Right hindlimb (tissue), 1 donor: ENCODE data around the gene C22orf23.
A peak's percentile ranks its signal among the peaks of the same experiment; 100 is the strongest.
"Not testable (repeated sequence)": the region's sequence is repeated elsewhere in the genome, so short reads cannot be mapped to it uniquely, and the experiment has no call there.

Source experiments
- DNase-seq: peaks from one replicate; pipeline ENCODE4 v3.0.0-alpha.2; 2018

C22orf23 gene

DNA sequence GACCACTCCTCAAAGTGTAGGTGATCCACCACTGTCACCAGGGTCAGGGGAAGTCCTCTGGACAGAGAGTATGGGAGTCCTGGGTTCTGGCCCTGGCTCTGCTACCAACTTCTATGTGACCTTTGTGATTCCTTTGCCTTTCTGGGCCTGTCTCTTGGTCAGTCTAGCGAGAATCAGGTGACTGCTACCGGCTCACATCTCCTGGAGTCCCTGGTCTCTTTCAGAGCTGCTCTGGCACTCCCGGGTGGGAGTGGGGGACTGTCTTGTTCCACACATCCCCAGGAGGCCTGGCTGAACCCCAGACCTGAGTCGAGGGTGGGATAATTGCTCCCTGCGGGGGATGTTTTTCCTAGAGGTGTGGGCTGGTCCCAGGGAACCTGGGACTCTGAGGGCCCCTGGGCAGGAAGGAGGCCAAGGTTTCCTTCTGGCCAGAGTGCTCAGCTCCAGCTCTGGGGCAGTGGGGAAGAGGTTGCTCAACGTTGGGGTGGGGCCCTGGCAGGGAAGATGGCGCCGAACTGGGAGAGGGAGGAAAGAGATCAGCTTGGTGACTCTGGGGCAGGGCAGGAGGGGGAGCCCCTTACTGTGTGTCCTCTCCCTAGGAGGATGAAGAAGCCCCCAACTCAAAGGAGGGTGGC lies 28.9 kb upstream of the C22orf23 start:
- DNase-seq, result no peak

DNA sequence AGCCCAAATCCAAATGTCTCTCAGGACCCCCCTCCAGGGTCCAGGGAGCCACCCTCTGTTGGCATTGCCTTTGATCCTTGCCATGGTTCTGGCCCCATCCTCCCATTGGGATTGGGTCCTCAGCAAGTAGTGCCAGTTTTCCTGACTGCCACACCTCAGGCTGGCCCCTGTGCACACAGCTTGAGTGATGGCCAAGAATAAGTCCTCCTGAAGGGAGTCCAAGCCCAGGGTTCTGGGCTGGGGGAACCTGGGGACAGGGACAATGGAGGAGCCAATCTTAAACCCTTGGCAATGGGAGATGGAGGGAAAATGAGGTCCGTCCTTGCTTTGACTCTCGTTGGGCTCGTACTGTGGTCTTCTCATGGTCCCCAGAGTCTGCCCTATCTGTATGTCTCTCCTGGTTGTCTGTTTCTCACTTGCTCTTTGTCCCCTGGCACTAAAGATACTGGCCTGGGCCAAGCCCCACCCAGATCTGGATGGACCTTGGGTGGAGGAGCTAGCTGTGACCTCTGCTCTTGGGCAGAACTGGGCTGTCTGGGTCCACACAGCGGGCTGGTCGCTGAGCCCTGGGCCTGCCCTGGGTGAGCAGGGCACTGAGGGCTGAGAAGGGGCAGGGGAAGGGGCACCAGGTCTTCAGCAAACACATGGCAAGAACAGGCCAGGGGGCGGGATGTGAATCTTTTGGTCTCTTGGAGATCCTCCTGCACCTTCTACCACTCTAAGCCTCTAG lies 28.0 kb upstream of the C22orf23 start:
- no peak for DNase-seq

DNA sequence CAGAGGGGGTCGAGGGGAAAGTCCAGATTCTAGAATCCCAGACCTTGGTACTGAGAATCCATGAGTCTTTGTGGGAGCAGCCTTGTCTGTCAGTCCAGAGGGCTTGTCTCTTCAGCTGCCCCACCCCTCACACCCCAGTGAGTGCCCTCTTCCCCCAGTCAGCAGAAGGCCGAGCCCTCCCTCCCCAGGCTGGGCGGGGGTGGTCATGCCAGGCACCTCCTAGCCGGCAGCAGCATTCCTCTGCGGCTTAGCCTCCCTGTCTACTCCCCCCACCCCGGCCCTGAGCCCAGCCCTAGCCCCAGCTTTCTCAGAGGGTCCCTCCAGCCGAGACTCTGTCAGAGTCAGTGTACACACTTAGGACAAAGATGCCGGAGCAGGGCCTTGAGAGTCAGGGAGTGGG lies 26.4 kb upstream of the C22orf23 start:
- no peak for DNase-seq

DNA sequence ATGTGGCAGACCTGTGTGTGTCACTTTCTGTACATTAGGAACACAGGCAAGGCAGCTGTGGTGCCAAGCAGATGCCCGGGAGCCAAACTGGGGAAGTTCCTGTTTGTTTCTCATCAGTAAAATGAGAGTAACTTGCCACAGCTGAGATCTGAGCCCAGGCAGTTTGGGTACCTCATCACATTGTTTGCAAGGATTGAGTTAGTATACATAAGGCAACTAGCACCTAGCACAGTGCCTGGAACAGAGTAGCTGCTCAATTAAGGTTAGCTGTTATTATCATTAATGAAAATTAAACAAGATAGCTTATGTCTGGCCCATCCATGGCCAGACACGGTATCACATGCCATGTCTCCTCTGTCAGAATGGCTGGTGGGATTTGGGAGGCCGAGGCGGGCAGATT lies 23.1 kb upstream of the C22orf23 start:
- no peak for DNase-seq

DNA sequence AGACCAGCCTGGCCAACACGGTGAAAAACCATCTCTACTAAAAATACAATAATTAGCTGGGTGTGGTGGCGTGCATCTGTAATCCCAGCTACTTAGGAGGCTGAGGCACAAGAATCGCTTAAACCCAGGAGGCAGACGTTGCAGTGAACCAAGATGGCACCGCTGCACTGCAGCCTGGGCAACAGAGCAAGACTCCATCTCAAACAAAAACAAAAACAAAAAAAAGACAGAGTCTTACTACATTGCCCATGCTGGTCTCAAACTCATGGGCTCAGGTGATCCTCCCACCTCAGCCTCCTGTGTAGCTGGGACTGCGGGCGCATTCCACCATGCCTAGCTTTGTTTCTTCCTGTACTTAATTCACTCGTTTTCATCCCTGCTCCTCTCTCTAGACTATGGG lies 22.6 kb upstream of the C22orf23 start:
- DNase-seq, result not testable (repeated sequence)

DNA sequence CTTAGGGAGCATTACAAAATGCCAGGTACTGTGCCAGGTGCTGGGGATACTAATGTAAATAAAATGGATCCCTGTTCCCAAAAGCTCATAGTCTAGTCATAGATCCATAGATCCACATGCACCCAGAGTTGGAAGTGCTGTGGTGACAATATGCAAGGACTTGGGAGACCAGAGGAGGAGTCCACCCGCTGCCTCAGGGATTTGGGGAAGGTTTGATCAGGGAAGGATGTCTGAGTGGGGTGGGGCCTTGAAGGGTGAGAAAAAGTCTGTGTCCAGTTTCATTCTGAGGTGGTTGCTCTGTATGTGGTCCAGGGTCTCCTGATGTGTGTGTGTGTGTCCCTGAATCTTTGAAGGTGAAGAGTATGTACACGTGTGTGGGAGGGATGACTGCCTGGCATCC lies 21.8 kb upstream of the C22orf23 start:
- no peak for DNase-seq

DNA sequence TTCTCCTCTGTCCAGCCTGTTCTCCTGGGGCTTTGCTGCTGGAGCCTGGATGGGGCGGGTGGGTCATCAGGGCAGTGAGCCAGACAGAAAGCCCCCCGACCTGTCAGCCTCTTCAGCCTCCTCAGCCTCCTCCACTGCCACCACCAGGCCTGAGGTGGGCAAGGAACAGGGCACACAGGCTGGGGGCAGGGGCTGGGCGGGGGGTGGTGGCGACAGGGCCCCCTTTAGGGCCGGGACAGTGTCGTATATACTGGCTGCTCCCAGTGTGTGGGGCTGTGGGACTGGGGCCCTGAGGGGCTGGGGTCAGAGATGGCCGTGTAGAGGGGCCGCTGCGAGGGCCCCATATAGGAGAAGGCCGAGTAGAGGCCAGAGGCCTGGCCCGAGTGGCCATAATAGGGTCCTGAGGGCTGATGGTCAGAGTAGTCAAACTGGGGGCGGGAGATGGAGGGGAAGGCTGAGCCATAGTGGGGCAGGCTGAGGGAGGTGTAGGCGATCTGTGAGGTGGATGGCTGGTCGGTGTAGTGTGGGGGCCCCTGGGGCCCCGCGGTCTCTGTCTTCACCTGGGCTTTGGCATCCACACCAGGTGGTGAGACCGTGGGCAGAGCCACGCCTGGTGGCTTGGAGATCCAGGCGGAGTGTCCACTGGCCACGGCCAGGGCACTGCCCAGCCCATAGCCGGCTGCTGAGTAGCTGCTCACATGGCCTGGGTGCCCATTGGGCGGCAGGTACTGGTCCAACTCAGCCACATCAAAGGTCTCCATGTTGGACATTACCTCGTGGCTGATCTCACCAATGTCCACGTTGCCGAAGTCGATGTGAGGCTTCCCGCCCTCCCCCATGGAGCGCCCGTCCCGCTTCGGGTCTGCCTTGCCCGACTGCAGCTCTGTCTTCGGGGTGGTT lies 20.1 kb upstream of the C22orf23 start:
- DNase-seq, result no peak

DNA sequence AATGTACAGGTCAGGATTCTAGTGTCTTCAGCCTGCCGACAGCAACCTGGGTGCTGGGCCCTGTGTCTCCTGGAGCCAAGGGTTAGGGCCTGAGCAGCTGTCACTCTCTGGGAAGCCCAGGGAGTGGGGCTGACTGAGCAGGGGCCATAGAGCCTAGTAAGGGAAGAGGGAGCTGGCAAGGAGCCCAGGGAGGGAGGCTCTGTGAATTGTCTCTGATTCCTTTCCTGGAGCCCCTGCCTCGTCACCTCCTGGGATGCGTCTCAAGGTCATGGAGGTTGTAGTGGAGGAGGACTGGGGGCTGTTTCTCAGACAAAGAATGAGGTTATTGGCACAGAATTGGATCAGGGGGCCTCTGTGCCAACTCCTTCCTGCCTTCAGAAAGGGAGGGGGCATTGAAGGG lies 19.1 kb upstream of the C22orf23 start:
- peak; percentile 53 for DNase-seq

DNA sequence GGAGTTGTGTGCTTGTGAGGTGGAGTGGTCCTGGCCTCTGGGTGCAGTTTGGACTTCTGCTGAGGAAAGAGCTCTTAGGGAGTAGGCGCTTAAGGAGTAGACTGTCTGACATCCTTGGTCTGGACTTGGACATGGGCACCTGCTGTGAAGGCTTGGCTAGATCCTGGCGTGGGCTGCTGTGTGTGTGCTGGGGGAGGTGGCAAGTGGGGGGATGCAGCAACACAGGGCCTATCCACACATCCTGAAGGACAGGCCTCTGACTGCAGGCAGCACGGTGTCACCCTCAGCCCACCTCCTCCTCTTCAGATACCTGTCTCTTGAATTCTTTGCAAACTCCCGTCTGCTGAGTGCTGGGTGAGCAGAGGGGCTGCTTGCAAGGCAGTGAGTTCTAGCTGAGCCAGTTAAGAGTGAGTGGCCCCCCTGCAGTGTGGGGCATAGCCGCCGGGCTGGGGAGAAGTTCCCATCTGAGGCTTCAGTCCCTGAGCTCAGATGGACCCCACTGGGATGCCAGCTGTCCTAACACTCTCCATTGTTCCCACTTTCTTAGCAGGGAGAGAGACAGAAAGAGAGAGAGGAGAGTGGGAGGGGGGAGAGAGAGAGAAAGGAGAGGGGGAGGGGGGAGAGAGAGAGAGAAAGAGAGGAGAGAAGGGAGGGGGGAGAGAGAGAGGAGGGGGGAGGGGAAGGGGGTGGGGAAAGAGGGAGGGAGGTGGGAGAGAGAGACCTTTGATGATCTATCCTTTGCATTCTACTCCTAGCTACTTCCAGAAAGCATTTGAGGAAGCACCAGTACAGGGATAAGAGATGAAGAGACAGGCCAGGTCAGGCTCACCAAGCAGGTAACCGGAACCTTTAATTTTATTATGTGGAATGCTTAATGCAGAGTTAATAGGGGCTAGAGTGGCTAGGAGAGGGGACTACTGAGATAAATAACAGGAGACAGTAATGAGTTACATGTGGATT lies 18.4 kb upstream of the C22orf23 start:
- no peak for DNase-seq

DNA sequence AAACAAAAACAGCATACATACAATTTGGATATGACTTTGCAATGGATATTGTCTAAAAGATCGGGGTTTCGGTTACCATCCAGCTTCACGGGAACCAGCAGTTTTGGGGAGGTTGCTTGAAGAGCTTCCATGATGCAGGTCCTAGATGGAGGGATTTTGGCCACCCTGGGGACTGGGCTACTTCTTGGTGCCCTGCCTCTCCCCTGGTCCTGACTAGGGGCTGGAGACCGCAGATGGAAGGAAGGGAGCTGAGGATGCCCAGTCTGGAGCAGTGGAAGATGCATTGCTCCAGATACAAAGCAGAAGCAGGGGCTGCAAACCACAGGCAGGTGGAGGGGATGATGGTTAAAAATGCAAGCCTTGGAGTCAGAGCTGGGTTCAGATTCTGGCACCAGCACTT lies 17.5 kb upstream of the C22orf23 start:
- DNase-seq, result no peak

DNA sequence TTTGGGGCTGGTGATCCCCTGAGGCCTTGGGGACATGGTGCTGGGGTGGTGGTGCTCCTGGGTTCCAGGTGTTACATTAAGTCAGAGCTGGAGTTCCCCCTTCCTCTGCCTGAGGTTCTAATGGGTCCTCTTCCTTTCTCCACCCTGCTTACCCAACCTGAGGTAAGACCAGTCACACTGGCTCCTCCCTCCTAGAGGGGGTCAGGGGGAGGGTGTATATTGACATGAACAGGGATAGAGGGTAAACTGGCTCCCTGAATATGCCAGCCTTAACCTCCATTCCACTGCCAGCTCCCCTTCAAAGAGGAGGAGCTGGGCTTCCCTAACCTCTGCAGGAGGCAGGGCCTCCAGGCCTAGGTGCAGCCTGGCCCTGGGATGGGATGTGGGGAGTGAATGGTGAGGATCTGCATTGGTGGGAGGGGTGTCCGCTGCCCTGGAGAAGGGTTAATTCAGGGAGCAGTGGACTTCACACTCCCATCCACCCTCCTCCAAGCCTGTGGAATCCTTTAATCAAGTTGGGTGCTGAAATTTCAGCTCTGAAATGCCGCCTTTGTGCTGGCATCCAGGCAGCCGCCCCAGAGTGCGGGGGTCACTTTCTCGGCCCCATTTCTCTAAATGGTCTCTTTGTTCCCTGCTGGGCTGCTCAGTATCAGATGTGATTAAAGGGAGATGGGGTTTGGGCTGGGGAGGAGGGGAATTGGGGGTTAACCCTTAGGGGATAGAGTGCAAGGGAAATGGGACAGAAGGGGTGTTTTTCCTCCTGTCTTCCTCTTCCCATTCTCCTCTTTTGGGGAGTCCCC lies 15.3 kb upstream of the C22orf23 start:
- no peak for DNase-seq

DNA sequence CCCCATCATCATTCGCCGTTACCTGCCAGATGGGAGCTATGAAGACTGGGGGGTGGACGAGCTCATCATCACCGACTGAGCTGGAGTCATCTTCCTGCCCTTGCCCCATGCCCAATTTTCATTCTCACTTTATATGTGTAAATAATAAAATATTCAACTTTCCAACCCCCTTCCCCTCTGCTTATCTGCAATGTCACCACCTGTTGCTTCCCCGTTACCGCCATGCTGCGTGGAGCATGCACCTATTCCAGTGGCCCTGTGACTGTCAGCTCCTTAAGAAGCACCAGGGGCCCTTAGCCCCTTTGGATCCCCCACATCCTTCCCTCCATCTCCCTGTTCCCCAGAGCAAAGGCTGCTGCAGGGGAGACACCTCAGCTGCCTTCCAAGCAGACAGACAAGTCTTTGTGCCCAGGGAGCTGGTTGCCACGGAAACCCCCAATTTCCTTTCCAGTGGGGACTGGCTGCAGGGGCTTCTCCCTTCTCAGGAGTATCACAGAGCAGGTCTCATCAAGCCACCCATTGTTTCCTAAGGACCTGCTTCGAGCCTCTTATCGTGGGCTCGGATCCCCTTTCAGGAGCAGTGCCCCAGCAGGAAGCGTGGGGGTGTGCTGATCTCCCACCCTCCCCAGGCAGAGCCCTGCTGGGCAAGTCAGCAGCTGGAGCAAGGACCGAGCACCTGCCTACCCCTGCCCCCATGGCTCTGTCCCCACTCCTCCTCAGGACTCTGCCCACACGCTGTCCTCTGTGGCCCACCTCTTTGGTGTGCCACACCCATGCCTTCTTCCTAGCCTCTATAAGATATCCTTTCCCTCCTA lies 14.4 kb upstream of the C22orf23 start:
- DNase-seq, result no peak

DNA sequence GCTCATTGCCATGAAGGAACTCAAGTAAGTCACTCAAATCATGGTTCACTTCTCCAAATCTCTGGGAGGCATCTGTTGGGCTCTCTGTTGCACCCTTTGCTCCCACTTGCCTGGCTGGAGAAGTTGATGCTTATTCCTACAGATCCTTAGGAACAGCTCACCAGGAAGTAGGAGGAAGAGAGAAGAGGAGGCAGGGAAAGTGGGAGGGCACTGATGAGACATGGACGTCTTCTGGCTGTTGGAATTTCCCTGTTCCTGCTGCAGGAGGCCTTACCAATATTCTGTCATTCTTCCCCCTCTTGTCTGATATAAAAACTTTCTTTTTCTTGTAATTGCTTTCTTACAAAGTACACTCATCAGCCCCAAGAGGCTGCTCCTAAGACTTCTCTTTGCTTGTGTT lies 13.7 kb upstream of the C22orf23 start:
- DNase-seq, result no peak

DNA sequence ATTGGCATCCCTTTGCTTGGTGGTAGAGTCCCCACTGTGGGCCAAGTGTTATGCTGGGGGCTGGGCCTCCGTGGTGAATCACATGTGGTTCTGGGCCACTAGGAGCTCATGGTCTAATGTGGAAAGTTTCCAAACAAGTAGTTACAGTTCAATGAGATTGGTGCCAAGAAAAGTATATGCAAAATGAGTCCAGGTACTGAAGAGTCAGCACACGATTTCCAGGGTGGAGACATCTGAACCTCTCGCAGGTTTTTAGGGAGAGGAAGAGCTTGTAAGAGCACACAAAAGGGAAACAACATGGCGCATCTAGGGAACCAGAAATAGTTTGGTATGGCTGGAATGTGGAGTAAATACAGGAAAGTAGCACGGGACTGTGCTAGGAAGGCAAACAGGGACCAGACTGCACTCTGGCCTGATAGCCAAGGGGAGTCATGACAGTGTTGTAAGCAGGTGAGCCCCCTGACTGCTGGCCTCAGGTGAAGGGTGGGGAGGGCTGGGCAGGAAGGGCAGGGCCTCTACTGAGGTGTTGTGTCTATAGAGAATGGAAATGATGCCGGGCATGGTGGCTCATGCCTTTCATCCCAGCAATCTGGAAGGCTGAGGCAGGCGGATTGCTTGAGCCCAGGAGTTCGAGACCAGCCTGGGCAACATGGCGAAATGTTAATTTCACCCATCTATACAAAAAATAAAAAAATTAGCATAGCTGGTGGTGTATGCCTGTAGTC lies 12.7 kb upstream of the C22orf23 start:
- DNase-seq, result no peak

DNA sequence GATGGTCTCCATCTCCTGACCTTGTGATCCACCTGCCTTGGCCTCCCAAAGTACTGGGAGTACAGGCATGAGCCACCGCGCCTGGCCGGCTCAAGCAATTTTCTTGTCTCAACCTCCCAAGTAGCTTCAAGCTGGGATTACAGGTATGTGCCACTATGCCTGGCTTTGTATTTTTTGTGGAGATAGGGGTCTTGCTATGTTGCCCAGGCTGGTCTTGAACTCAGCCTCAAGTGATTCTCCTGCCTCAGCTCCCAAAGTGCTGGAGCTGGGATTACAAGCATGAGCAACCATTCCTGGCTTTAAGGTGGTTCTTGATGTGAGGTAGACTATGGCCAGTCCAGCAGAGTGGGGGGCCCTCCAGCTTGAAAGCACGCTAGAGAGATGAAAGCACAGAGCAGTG lies 7.7 kb upstream of the C22orf23 start:
- no peak for DNase-seq

DNA sequence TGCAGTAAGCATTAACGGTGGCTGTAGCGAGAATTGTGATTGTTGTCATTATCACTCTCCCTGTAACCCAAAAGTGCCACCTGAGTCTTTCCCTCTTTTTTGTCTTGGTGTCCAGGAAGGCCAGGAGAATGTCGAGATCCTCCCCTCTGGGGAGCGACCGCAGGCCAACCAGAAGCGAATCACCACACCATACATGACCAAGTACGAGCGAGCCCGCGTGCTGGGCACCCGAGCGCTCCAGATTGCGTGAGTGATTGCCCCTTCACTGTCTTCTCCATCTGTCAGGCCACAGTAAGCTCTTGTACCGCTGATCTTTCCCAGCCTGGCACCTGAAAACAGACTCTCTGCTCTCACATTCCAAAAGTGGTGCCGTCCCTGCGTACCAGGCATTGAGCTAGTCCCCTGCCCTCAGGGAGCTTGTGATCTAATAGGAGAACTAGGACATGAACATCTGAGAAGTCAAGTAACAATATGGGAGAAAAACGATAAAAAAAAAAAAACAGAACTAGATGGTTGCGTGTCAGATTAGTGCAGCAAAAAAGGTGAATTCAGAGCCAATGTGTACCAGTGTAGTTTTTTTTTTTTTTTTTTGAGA lies 5.9 kb upstream of the C22orf23 start:
- no peak for DNase-seq

DNA sequence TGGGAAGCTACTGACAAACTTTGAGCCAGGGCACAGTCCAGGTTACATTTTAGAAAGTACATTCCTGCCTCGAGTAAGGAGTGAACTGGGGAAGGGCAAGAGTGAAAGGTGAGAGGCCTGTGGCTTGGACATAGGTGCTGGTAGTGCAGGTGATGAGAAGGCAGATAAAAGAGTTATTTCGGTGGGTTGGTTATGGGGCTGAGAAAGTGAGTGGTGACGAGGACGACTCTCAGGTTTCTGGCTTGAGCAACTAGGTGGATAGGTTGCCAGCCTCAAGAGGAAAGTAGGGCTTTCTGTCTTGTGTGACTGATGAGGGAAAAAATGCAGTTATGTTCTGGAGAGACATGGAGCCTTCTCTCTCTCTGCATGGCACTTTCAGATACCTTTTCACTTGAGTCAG lies 3.8 kb upstream of the C22orf23 start:
- no peak for DNase-seq

DNA sequence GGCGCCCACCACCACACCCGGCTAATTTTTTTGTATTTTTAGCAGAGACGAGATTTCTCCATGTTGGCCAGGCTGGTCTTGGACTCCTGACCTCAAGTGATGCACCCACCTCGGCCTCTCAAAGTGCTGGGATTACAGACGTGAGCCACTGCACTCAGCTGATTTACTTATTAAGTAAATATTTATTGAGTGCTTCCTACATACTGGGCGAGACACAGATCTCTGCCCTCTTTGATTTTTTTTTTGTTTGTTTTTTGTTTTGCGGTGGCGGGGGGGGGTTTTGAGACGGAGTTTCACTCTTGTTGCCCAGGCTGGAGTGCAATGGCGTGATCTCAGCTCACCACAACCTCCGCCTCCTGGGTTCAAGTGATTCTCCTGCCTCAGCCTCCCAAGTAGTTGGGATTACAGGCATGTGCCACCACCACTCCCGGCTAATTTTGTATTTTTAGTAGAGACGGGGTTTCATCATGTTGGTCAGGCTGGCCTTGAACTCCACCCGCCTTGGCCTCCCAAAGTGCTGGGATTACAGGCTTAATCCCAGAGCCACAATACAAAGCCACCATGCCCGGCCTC lies 2.5 kb upstream of the C22orf23 start:
- DNase-seq, result not testable (repeated sequence)

DNA sequence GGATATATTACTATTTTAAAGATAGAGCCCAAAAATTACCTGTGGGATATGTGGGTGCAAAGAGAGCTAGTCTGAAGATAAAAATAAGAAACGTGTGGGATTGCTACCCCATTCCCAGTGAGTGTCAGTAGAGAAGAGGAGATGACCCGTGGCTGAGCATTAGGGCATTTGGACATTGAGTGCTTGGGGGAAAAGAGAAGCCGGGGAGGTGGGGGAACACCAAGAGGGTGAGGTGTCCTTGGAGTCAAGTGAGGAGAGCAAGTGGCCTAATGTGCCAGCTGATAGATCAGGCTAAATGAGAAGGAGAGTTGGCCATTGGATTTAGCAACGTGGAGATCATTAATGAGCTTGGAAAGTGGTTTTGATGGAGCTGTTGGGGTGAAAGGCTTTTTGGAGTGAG lies 1.3 kb upstream of the C22orf23 start:
- no peak for DNase-seq
